Stimulated activated CD8-positive, alpha-beta memory T cell treated with anti-CD3 and anti-CD28 coated beads, Interleukin-4, amount 100 ng/mL, for 4 hours (primary cell): ENCODE results near the gene ADGRL3.

ENCODE experiments used
- DNase-seq, 2 donors: peaks; one replicate each; pipeline ENCODE4 v3.0.0-alpha.2; 2020; ENCODE audit warnings: low read depth in 2 of 2, low spot score in 1 of 2

Gene ADGRL3

DNA sequence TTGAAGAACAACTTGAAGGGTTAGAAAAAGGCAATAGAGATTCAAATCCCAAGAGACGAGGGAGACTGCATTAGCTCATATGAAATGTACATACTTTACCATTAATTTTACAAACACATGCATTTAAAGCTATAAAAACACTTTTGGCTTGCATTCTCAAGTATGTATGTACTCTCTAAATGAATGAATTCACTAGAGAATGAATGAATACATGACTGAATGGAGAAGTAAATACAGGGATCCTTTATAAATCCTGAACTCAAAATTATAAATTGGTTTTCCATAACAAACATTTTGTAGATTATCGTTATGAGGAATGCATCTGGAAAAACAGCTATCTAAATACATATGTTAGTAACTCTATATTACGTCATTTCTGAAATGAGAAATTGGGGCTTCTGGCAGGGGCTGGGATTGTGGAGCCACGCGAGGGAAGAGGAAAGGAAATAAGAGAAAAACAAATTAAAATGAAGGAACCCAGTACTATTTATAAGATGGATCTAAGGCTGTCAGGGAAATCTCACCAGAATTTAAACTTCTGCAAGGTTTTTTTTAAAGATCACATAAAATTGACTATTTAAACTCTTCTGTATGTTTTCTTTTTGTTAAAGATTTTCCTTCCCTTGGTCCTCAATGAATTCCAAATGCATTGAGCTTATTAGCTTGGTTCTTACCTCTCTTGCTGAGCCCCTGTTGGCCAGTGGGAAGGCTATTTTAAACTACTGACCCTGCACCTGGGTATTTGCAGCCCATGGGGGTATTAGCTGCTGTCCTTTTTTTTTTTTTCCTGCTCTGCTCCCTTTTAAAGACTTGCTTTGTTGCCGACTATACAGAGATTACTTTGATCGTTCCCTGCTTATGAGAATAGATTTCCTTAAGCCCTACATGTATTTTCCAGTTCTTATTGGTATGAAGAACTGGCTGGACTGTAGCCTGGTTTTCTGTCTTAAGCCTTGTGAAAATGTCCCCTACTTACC, 207.8 kb downstream of the ADGRL3 start:
- no peak for DNase-seq

DNA sequence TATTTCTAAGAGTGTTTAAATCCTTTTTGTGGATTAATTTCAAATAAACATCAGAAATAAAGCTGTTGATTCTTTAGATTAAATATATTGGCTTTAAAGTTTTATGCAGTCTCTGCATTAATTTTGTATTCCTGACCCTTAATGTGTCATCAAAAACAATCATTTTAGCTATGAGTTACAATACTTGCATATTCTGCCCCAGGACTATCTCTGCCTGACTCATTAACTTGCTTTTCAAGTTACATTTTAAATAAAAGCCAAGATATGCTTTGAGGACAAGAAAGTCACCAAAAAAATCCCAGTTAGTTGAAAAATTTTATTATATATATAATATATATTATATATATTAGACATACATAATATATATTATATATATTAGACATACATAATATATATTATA, 208.7 kb downstream of the ADGRL3 start:
- no peak for DNase-seq

DNA sequence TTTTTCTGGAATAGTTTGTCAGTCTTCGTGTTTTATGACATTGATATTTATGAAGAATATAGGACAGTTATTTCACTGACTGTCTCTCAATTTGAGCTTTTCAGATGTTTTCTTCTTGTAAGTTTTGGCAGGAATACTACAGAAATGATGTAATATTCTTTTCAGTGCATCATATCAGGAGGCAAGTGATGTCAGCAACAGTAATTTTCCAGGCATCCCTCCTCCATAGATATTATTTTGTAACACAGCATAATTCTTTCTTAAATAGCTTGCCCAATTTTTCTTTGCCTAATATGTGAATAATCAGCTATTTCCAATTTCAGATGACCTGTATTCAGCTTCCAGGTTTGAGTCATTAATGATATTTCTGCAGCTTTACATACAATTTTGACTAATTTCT, 211.1 kb downstream of the ADGRL3 start:
- no peak for DNase-seq

DNA sequence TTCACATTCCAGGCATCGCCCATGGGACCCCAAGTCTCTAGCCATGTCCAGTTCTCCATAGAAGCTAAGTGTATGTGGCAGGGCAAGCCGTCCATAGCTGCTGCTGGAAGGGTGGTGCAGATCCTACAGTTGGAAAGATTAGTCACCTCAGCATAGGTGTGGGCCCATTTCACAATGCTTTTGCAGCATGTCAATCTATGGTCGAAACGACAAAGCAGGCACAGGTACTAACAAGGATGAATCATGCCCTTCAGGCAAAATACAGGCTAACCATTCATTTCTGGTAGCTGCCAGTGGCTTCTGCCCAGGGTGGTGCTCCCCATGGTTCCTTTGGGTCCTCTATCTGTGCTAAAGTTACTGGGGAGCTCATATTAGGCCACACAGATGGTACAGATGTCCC, 225.2 kb downstream of the ADGRL3 start:
- DNase-seq: no peak

DNA sequence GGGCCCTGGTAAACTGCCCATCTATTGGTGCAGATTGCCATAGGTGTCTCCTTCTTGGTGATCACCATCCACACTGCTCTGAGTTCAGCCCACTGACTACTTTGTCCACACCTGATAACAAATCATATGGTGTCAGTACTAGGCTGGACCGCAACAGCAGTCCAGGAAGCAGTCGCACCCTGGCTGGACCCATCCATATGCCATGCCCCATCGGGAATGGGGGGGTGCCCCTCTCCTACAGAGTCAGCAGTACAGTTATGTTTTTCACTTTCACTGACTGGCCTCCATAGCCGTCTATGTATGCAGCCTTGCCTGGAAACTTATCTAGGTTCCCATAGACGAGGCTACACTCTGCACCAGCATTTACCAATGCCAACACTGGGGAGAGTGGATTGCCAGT, 226.1 kb downstream of the ADGRL3 start:
- no peak for DNase-seq

DNA sequence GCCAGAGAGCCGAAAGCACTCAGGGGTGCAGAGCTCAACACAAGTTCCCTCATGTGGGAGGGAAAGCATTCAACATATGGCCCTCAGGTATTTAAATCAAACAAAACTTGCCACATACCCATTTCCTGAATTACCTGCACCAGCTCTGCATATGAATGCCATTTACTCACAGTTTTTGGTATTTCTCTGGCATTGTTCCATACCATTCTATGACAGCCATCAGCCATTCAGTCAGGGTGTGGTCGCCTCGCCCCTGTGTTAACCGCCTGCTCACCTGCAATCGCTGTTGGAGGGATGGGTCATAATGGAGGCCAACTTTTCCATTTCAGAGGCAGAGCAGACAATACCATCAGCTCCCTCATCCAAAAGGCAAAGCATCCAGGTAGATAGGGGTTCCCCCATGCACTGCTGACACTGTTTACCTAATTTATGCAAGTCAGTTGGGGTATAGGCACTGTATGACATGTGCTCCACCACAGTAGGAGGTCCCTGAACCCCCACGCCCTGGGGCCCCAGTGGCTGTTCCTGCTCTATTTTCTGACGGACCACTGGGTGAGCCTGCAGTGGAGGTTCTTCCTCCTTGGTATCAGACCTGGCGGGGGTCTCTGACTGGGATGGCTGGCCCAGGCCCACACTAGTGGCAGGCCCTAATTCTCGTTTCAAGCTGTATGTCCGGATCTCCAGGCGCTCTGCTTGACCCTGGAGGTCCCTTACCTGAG, 227.1 kb downstream of the ADGRL3 start:
- DNase-seq: no peak

DNA sequence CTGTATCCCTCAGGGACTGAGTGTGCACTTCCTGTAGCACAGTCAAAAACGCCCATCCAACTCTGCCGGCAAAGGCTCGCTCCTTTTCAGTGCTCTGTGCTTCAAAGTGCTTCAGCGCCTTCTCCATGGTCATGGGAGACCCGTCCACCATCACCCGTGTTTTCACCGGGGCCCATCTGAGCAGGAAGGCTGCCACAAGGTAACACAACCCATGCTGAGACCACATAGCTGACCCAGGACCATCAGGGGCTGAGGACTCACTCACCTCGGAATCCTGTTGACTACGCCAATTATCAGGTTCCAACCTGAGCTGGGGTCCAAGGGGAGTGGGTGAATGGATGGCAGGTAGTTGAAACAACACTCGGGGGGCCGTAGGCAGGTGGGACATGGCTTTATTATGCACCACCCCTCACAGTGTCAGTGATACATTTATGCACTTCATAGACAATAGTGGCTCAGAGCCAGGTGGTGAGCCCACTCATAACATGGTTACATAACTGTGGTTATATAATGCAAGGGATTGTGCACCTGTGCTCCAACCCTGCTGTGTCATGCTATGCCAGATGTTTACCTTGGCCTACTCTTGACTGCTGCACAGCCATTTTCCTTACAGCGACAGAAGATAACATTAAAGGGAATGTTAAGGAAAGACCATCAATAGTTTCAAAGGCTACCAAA, 227.8 kb downstream of the ADGRL3 start:
- DNase-seq: no peak

DNA sequence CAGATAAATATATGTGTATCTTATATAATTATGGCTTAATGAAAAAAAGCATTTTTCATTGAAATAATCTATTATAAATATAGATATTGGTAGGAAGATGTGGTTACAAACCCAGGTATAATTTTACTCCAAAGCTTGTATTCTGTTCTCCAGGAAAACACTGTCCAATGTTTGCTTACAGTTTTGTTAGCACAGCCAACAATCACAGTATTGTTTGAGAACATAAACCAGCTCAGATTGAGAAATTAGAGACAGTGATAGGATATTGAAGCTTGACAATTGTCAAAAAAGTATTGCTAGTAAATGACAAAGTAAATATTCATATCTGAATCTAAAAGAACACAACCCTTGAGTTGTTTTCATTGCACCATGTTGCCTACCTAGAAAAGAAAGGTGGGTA, 228.8 kb downstream of the ADGRL3 start:
- no peak for DNase-seq

DNA sequence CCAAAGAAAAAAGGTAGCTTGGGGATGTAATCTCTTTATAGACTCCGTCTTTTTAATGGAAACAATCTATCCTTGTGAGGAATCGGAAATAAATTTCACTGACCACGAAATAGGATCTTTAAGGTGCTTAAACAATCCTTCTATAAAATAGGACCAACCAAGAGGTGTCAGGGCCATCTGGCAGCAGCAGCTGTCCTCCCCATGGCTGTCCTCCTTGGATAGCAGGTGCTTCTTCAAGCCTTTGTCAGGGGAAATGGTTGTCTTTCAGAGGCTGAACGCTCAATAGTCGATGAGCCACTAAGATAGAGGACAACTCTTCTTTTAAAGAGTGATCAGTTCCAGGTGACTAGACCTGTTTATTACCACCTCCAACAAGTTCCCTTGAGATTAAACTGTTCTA, 231.0 kb downstream of the ADGRL3 start:
- no peak for DNase-seq

DNA sequence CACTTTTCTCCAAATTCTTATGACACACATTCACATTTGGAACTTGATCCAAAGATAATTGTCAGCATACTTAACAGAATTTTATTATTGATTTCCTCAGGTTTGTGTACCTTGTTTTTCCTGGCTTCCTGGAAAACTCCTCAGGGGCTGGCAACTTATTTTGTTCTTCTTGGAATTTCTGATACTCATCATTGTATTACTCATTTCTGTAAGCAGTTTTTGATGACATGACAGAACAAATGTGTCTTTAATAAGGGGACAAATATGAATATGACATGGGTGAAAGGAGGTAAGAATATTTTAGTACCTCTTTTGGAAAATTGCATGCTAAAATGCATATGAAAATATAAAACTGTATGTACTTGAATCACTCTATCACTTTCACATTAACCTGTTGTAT, 237.8 kb downstream of the ADGRL3 start:
- DNase-seq: no peak

DNA sequence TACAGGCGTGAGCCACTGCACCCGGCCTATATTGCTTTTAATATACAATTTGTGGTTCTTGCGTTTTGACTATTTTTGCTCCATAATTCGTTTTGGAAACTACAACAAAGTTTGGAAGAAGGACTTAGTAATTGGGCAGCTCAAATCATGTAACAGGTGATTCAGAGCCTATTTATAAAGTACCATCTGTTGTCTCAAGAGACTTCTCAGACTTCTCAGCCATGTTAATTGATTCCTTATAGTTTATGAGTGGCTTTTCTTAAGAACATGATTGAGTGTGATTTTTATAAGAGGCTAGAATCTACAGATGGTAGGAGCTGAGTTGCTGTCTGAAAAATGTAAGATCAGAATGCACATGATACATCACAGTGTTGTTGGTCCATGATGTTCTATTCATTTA, 240.2 kb downstream of the ADGRL3 start:
- no peak for DNase-seq

DNA sequence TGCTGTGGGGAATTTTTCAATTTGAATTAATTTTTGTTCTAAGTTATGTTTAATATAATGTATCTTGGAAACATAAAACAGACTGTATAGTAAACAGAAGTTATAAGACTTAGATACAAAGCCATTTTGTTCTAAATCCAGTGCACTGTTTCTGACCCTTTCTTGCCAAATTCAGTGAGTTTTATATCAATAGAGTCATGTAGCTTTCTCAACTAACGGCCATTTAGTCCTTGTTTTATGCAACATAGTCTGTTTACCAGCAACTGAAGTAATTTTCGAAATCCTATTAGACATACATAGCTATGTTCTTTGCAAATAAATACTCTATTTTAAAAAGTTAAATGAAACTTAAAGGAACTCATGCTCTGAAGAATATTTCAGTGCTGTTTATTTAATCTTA, 242.8 kb downstream of the ADGRL3 start:
- no peak for DNase-seq

DNA sequence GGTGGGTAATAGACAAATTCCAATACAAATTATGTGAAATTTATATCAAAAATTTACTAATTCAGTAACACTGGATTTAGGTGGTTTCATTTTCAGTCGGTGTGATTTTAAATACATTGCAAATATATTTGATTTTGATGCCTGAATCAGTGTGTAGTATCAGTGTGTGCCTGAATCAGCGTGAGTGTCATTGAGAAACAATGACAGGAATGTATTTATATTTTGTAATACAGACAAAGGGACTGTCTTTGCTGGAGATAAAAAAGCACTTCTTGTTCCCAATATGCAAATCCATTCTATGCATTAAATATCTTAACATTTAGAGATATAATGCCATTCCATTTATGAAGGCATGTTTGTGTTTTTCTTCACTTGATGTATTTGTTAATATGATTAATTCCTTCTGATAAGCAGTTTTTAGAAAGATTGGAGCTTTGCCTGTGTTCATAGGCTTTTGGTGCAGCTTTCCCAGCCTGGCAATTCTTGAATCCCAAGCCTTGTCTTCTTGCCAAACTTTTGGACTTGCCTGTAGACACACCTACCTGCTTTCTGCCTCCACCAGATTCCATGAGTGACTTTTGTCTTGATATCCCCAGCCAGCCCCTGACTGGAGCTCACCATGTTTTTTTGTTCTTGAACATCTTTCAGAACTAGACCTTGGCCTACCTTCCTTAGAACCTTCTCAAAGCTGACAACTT, 243.8 kb downstream of the ADGRL3 start:
- no peak for DNase-seq

DNA sequence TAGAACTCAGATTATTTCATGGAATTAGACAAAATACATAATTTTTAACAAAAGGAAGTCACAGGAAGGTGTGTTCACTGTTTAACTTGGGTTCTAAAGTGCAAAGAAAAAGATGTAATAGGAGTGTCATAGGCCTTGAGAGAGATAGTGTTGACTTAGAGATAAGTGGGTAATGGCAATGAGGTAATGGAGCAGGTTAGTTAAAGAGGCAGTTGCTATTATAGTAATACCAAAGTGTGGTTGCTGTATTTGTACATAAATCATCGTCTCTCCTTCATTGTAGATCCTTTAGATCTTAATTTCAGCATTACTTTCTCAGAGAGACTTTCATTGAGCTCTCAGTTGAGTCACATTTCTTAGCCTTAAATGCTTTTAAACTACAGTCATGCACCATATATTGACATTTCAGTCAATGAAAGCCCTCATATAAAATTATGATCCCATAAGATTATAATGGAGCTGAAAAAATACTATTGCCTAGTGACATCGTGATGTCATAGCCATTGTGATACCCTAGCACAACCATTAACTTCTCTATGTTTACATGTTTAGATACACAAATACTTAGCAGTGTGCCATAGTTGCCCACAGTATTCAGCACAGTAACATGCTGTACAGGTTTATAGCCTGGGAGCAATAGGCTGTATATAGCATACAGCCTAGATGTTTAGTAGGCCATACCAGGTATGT, 245.4 kb downstream of the ADGRL3 start:
- no peak for DNase-seq

DNA sequence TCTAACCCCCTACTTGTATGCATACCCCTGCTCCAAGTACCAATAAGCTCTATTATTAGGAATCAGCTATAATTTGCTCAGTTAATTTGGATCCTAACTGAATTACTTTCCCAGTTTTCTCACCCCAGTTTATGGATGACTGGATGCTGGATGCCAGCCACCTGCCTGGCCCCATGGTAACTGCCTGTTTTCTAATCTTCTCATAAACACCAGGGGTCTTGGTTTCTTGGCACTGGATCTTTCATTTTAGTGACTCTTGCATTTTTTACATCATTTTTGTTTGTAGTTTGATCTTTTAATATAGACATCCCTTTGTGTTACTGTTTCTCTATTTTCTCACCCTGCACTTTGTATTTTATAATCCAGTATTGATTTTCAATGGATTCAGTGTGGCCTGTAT, 246.8 kb downstream of the ADGRL3 start:
- no peak for DNase-seq

DNA sequence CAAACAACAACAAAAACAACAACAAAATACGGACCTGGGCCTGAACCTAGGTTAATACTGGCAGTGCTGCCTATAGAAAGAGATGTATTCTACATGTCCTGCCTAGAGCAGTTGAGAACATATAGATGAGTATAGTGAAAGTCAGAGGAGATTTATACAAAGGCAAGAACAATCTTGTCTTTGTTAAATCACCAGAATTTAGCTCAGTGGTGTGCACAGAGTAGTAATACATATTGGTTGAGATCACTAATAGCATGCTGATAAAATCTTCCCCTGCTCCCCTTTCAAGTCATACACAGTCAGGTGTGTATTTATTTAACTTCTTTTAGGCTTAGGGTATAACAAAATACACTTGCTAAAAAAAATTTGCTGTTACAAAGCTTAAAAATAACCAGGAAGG, 247.8 kb downstream of the ADGRL3 start:
- DNase-seq: no peak

DNA sequence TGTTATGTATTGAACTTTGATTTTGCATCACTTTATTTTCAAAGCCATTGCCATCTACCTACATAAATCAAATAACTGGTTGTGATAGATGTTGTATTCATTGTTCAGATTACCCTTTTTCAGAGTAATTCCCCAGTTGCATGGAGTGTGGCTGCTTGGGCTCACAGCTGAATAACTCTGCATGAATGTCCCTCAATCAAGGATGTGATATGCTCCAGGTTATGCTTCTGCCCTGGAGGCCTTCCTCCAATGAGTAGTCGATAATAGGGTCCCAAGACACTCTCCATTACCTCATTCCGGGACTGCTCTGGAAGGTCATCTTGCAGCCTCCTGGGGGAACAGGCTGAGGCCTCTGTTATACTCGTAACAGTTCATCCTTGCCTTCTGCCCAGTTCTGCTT, 251.8 kb downstream of the ADGRL3 start:
- no peak for DNase-seq

DNA sequence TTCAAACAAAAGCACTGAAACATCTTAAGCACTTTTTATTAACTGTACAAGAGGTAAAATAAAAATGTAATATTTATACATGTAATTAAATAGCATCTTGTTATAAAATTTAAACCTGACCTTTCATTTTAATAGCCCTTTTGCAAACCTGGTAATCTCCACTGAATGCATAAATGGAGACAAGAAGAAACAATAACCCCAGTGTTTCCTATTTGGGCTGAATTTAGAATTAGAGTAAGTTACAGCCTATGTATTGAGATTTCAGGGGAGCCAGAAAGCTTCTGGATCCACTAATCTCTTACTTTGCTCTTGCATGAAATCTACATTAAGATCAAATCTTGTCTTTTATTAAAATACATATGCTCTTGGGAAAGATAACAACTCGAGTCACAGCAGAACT, 261.8 kb downstream of the ADGRL3 start:
- DNase-seq: no peak

DNA sequence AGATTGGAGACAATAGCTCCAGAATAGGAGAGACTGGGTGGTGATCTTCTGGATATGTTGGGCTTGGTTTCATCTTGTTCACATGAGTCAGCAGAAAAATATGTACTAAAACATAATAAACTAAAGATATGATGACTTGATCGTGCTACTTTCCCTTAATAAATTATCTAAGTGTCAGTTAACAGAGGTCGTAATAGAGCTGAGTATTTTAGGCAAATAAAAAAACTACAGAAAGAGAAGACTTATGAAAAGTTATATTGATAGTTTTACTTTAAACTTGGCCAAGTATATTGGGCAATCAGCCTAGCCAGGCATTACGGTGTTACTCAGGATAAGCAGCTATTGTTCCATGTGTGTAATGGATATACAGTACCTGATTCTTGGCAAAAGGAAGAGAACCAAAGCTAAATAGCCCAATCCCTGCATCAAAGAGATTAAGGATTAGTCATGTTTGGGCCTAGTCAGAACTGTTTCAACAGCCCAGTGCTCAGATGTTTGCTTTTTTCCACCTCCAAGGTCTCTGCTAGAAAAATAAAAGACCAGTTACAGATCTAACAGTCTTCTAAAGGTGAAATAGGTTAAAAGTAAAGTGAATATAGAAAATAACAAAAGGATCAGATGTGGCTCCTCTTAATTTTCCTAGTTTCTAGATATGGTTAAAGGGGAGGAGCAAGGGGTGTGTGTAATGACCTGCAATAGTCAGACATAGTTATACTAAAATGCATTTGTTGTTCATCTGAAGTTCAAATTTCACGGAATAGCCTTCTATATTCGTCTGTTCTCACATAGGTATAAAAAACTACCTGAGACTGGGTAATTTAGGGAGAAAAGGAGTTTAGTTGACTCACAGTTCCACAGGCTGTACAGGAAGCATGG, 262.6 kb downstream of the ADGRL3 start:
- no peak for DNase-seq
